SK-N-SH treated with all-trans-retinoic acid at 6 μM for 48 hours (cell line): ENCODE data around the gene LINGO1.

ENCODE experiments used
- ATAC-seq: fragments of 200-7000 bp; cut with Tn5 transposase; 3 replicates; pipeline ENCODE4 v1.9.1; 2020; ENCODE audit warnings: mild to moderate bottlenecking, moderate library complexity
- ARNTL ChIP-seq: fragments of 450-650 bp; formaldehyde crosslinking; IDR thresholded peaks from 2 replicates; pipeline ENCODE4 v1.5.0; 2020; ENCODE audit warnings: low read depth, mild to moderate bottlenecking, moderate library complexity, borderline replicate concordance
- CSDC2 ChIP-seq: fragments of 250-450 bp; sonication (Bioruptor Pico); IDR thresholded peaks from 2 replicates; pipeline ENCODE4 v1.5.0; 2020; ENCODE audit warnings: mild to moderate bottlenecking, moderate library complexity
- ESRRG ChIP-seq: fragments of 250-450 bp; sonication (Bioruptor Pico); IDR thresholded peaks from 2 replicates; pipeline ENCODE4 v1.6.1; 2021; ENCODE audit warnings: mild to moderate bottlenecking
- ISL1 ChIP-seq: fragments of 250-450 bp; sonication (Bioruptor Pico); IDR thresholded peaks from 2 replicates; pipeline ENCODE4 v2.1.2; 2022; ENCODE audit warnings: mild to moderate bottlenecking, moderate library complexity
- OSR1 ChIP-seq: fragments of 250-450 bp; sonication (Bioruptor Pico); IDR thresholded peaks from 2 replicates; pipeline ENCODE4 v1.8.0; 2022; ENCODE audit warnings: moderate library complexity, mild to moderate bottlenecking, inconsistent platforms
- PPARA ChIP-seq: fragments of 250-450 bp; sonication (Bioruptor Pico); IDR thresholded peaks from 2 replicates; pipeline ENCODE4 v1.5.0; 2020; ENCODE audit warnings: mild to moderate bottlenecking, borderline replicate concordance
- RARB ChIP-seq: fragments of 250-450 bp; sonication (Bioruptor Pico); IDR thresholded peaks from 2 replicates; pipeline ENCODE4 v1.8.0; 2021; ENCODE audit warnings: mild to moderate bottlenecking, moderate library complexity
- SNAI2 ChIP-seq: fragments of 250-450 bp; sonication (Bioruptor Pico); IDR thresholded peaks from 2 replicates; pipeline ENCODE4 v1.5.0; 2020; ENCODE audit warnings: mild to moderate bottlenecking, moderate library complexity
- TCF4 ChIP-seq: fragments of 250-450 bp; sonication (Bioruptor Pico); IDR thresholded peaks from 2 replicates; pipeline ENCODE4 v1.8.0; 2021; ENCODE audit warnings: mild to moderate bottlenecking, moderate library complexity, borderline replicate concordance
- TOX ChIP-seq: fragments of 250-450 bp; sonication (Bioruptor Pico); IDR thresholded peaks from 2 replicates; pipeline ENCODE4 v1.8.0; 2021; ENCODE audit warnings: mild to moderate bottlenecking, moderate library complexity, borderline replicate concordance
- ZFP3 ChIP-seq: fragments of 250-450 bp; sonication (Bioruptor Pico); IDR thresholded peaks from 2 replicates; pipeline ENCODE4 v1.5.0; 2020; ENCODE audit warnings: mild to moderate bottlenecking, moderate library complexity
- ZNF565 ChIP-seq: fragments of 450-650 bp; formaldehyde crosslinking; conservative IDR thresholded peaks from 2 replicates; pipeline ENCODE4 v1.5.0; 2020; ENCODE audit warnings: low read depth, mild to moderate bottlenecking, moderate library complexity
- ZNF70 ChIP-seq: fragments of 450-650 bp; formaldehyde crosslinking; IDR thresholded peaks from 2 replicates; pipeline ENCODE4 v1.5.0; 2020; ENCODE audit warnings: mild to moderate bottlenecking, moderate library complexity
- TF ChIP-seq, protein P1 (sequence below): fragments of 250-450 bp; sonication (Bioruptor Pico); IDR thresholded peaks from 2 replicates; pipeline ENCODE4 v1.8.0; 2021; ENCODE audit warnings: low read depth, mild to moderate bottlenecking, moderate library complexity, borderline replicate concordance
- TF ChIP-seq, protein P2 (sequence below): fragments of 250-450 bp; sonication (Bioruptor Pico); IDR thresholded peaks from 2 replicates; pipeline ENCODE4 v1.5.0; 2020; ENCODE audit warnings: mild to moderate bottlenecking, moderate library complexity
- TF ChIP-seq, protein P3 (sequence below): fragments of 250-450 bp; sonication (Bioruptor Pico); IDR thresholded peaks from 2 replicates; pipeline ENCODE4 v1.5.1; 2021; ENCODE audit warnings: mild to moderate bottlenecking, moderate library complexity
- TF ChIP-seq, protein P4 (sequence below): fragments of 250-450 bp; sonication (Bioruptor Pico); IDR thresholded peaks from 2 replicates; pipeline ENCODE4 v1.5.1; 2020; ENCODE audit warnings: low read depth, mild to moderate bottlenecking, moderate library complexity
- TF ChIP-seq, protein P5 (sequence below): fragments of 250-450 bp; sonication (Bioruptor Pico); IDR thresholded peaks from 2 replicates; pipeline ENCODE4 v1.8.0; 2020; ENCODE audit warnings: mild to moderate bottlenecking, moderate library complexity, borderline replicate concordance

LINGO1 gene

DNA sequence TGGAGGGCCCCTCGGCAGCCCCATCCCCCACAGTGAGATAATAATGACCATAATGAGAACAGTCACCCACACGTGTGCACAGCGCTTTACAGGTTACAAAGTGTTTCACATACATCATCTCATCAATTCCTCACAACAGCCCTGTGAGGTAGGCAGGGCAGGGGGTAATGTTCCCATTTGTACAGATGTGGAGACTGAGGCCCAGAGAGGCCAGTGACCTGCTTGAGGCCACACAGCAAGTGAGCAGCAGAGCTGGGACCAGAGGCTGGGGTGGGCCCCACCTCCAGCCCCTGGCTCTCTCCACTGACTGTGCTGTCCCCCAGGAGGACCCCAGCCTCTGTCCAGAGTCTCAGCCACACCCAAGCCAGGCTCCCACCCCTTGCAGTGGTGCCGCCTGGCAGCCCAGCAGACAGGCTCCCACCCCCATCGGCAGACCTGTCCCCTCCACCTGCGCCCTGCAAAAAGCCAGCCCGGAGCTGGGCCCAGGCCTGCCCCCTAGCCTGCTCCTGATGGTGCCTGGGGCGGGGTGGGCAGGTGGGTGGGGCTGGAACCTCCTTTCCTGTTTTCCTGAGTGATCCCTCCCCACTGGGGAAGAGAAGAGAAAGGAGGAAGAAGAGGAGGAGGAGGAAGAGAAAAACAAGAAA lies 19.6 kb downstream of the LINGO1 start:
- TF ChIP-seq, protein P1, sequence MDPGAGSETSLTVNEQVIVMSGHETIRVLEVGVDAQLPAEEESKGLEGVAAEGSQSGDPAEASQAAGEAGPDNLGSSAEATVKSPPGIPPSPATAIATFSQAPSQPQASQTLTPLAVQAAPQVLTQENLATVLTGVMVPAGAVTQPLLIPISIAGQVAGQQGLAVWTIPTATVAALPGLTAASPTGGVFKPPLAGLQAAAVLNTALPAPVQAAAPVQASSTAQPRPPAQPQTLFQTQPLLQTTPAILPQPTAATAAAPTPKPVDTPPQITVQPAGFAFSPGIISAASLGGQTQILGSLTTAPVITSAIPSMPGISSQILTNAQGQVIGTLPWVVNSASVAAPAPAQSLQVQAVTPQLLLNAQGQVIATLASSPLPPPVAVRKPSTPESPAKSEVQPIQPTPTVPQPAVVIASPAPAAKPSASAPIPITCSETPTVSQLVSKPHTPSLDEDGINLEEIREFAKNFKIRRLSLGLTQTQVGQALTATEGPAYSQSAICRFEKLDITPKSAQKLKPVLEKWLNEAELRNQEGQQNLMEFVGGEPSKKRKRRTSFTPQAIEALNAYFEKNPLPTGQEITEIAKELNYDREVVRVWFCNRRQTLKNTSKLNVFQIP (CRISPR knock-in tag): no peak
- no peak for TF ChIP-seq TOX (CRISPR knock-in tag)
- TF ChIP-seq PPARA: no peak
- TF ChIP-seq, protein P2, sequence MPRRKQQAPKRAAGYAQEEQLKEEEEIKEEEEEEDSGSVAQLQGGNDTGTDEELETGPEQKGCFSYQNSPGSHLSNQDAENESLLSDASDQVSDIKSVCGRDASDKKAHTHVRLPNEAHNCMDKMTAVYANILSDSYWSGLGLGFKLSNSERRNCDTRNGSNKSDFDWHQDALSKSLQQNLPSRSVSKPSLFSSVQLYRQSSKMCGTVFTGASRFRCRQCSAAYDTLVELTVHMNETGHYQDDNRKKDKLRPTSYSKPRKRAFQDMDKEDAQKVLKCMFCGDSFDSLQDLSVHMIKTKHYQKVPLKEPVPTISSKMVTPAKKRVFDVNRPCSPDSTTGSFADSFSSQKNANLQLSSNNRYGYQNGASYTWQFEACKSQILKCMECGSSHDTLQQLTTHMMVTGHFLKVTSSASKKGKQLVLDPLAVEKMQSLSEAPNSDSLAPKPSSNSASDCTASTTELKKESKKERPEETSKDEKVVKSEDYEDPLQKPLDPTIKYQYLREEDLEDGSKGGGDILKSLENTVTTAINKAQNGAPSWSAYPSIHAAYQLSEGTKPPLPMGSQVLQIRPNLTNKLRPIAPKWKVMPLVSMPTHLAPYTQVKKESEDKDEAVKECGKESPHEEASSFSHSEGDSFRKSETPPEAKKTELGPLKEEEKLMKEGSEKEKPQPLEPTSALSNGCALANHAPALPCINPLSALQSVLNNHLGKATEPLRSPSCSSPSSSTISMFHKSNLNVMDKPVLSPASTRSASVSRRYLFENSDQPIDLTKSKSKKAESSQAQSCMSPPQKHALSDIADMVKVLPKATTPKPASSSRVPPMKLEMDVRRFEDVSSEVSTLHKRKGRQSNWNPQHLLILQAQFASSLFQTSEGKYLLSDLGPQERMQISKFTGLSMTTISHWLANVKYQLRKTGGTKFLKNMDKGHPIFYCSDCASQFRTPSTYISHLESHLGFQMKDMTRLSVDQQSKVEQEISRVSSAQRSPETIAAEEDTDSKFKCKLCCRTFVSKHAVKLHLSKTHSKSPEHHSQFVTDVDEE: no peak
- no peak for TF ChIP-seq ZFP3 (CRISPR knock-in tag)
- TF ChIP-seq ARNTL: no peak
- ATAC-seq: no peak

DNA sequence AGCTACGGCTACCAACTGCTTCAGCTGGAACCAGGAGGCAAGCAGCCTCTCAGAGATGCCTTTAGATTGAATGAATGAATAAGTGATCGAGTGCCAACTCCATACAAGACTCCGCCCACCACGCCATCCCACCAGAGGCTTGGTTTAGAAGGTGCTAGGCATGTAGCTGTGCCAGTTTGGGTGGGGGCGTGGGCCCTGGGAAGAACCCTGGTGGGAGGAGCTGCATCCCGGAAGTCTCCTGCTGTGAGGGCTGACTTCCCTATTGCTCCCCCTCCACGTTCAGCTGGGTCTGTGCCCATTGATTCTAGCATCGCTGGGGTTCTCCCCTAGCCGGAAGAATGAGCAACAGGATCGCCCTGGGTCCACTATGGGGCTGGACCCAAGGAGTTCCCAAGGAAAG lies 20.9 kb downstream of the LINGO1 start:
- ATAC-seq: no peak
- no peak for TF ChIP-seq SNAI2 (CRISPR knock-in tag)
- TF ChIP-seq TOX (CRISPR knock-in tag): no peak
- TF ChIP-seq, protein P3, sequence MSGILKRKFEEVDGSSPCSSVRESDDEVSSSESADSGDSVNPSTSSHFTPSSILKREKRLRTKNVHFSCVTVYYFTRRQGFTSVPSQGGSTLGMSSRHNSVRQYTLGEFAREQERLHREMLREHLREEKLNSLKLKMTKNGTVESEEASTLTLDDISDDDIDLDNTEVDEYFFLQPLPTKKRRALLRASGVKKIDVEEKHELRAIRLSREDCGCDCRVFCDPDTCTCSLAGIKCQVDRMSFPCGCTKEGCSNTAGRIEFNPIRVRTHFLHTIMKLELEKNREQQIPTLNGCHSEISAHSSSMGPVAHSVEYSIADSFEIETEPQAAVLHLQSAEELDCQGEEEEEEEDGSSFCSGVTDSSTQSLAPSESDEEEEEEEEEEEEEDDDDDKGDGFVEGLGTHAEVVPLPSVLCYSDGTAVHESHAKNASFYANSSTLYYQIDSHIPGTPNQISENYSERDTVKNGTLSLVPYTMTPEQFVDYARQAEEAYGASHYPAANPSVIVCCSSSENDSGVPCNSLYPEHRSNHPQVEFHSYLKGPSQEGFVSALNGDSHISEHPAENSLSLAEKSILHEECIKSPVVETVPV: no peak
- TF ChIP-seq ARNTL: no peak
- no peak for TF ChIP-seq OSR1 (CRISPR knock-in tag)
- TF ChIP-seq CSDC2 (CRISPR knock-in tag): no peak
- TF ChIP-seq ISL1 (CRISPR knock-in tag): no peak

DNA sequence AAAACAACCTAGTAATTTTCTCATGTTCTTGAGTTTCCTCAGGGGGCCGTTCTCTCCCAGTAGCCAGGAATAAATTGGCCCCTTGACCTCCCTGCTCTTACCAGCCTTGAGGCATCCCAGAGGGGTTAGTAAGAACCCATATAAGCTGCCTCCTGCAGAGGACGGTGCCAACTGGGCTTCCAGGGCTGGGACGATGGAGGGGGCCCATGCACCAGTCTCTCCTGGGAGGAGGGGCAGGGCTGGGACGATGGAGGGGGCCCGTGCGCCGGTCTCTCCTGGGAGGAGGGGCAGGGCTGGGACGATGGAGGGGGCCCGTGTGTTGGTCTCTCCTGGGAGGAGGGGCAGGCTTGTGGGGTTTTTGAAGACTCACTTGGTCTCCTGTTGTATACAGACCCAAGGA lies 22.0 kb downstream of the LINGO1 start:
- no peak for TF ChIP-seq ARNTL
- no peak for TF ChIP-seq PPARA
- TF ChIP-seq, protein P2: no peak
- TF ChIP-seq TOX (CRISPR knock-in tag): no peak
- no peak for TF ChIP-seq ISL1 (CRISPR knock-in tag)
- no peak for ATAC-seq

DNA sequence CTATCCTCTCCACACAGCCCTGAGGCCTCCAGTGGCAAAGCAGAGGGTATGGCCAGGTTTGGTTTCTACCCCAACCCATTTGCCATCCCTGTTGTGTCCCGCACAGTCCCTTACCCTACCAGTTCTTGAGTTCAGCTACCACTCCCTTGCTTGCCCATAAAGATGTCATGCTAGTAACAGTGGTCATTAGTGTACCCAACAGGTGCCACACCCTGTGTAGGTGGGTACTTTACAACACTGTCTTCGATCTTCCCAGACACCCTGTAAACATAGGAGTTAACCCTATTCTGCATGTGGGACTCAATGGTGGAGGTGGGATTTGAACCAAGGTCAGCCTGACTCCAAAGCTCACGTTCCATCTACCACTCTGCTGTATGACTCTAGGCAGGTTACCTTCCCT lies 23.2 kb downstream of the LINGO1 start:
- ATAC-seq: no peak
- no peak for TF ChIP-seq ESRRG (CRISPR knock-in tag)
- TF ChIP-seq, protein P3: no peak
- TF ChIP-seq, all 23 proteins: peak for 0

DNA sequence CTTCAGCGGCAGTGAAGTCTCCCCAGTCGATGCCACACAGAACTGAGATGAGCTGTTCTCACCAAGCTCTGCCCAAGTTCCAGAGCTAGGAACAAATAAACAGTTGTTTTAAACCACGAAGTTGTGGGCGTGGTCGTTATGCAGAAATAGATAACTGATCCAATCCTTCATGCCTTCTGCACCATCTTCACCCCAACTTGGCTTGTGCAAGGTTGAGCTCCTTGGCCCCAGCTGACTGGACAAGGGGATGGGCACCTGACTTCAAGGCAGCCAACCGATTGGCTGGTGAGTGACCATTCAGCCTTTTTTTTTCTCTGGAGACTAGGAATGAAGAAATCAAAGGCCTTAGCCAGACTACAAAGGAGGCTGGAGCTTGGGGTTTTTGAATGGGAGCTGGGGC lies 23.9 kb downstream of the LINGO1 start:
- ATAC-seq: no peak
- TF ChIP-seq TOX (CRISPR knock-in tag): no peak
- no peak for TF ChIP-seq TCF4
- TF ChIP-seq ZFP3 (CRISPR knock-in tag): no peak
- TF ChIP-seq, protein P4, sequence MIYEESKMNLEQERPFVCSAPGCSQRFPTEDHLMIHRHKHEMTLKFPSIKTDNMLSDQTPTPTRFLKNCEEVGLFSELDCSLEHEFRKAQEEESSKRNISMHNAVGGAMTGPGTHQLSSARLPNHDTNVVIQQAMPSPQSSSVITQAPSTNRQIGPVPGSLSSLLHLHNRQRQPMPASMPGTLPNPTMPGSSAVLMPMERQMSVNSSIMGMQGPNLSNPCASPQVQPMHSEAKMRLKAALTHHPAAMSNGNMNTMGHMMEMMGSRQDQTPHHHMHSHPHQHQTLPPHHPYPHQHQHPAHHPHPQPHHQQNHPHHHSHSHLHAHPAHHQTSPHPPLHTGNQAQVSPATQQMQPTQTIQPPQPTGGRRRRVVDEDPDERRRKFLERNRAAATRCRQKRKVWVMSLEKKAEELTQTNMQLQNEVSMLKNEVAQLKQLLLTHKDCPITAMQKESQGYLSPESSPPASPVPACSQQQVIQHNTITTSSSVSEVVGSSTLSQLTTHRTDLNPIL (CRISPR knock-in tag): no peak
- TF ChIP-seq ZNF565 (CRISPR knock-in tag): no peak
- TF ChIP-seq ZNF70 (CRISPR knock-in tag): no peak
- TF ChIP-seq, protein P3: no peak
- TF ChIP-seq ESRRG (CRISPR knock-in tag): no peak
- TF ChIP-seq, protein P5, sequence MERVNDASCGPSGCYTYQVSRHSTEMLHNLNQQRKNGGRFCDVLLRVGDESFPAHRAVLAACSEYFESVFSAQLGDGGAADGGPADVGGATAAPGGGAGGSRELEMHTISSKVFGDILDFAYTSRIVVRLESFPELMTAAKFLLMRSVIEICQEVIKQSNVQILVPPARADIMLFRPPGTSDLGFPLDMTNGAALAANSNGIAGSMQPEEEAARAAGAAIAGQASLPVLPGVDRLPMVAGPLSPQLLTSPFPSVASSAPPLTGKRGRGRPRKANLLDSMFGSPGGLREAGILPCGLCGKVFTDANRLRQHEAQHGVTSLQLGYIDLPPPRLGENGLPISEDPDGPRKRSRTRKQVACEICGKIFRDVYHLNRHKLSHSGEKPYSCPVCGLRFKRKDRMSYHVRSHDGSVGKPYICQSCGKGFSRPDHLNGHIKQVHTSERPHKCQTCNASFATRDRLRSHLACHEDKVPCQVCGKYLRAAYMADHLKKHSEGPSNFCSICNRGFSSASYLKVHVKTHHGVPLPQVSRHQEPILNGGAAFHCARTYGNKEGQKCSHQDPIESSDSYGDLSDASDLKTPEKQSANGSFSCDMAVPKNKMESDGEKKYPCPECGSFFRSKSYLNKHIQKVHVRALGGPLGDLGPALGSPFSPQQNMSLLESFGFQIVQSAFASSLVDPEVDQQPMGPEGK (CRISPR knock-in tag): no peak
- no peak for TF ChIP-seq ISL1 (CRISPR knock-in tag)
- TF ChIP-seq RARB: no peak
